ENCODE measurements around the gene PDSS2.

- TF ChIP-seq POLR2A (IDR thresholded peaks at IDR 0.05) (no peak), CTCF (IDR thresholded peaks at IDR 0.05) (no peak)
Observed at GRCh38 chr6:107192830-107193229, 266.5 kb downstream of the PDSS2 start.
